Neural cell (in vitro differentiated cells): ENCODE results near the gene C10orf143. TPM values are rescaled to one million over a fixed set of nuclear protein-coding genes. Genes with fewer than 3 reads are reported as not detected.

Experiments used
- H2AFZ ChIP-seq: fragments of 200-600, 300-800 bp; sonication (generic), shearing (Covaris generic); 2 replicates; pipeline ENCODE4 v1.6.0; 2014; ENCODE audit warnings: low read depth, mild to moderate bottlenecking, antibody characterized with exemption, low read length, moderate library complexity
- H3F3A ChIP-seq: fragments of 200-600 bp; shearing (Covaris generic); 2 replicates; pipeline ENCODE4 v1.6.1; 2016; ENCODE audit warnings: mild to moderate bottlenecking, moderate library complexity, mixed read lengths, antibody characterized with exemption, low read length; ENCODE audit not compliant: insufficient read depth, poor library complexity, severe bottlenecking
- H3K27ac ChIP-seq: fragments of 200-600, 300-800 bp; sonication (generic), shearing (Covaris generic); 2 replicates; pipeline ENCODE4 v1.5.1; 2014; ENCODE audit warnings: mild to moderate bottlenecking, low read length, moderate library complexity
- H3K27me3 ChIP-seq: fragments of 300-800, 200-600 bp; sonication (generic), shearing (Covaris generic); 2 replicates; pipeline ENCODE4 v1.6.0; 2014; ENCODE audit warnings: mild to moderate bottlenecking, low read depth, low read length, moderate library complexity; ENCODE audit not compliant: insufficient read depth
- H3K36me3 ChIP-seq: fragments of 300-800, 200-600 bp; sonication (generic), shearing (Covaris generic); 2 replicates; pipeline ENCODE4 v1.5.1; 2014; ENCODE audit warnings: mild to moderate bottlenecking, antibody characterized with exemption, low read length, moderate library complexity; ENCODE audit not compliant: insufficient read depth
- H3K4me2 ChIP-seq: fragments of 300-800, 200-600 bp; sonication (generic), shearing (Covaris generic); 2 replicates; pipeline ENCODE4 v1.6.0; 2014; ENCODE audit warnings: mild to moderate bottlenecking, low read length
- H3K4me3 ChIP-seq: fragments of 300-800, 200-600 bp; sonication (generic), shearing (Covaris generic); 2 replicates; pipeline ENCODE4 v1.5.1; 2014; ENCODE audit warnings: mild to moderate bottlenecking, low read length, moderate library complexity
- H3K79me2 ChIP-seq: fragments of 200-600 bp; shearing (Covaris generic); replicated peaks from 2 replicates; pipeline ENCODE4 v1.6.0; 2014; ENCODE audit warnings: mild to moderate bottlenecking, low read length, moderate library complexity; ENCODE audit not compliant: insufficient read depth
- H3K9ac ChIP-seq: fragments of 300-800, 200-600 bp; sonication (generic), shearing (Covaris generic); 2 replicates; pipeline ENCODE4 v1.6.1; 2016; ENCODE audit warnings: mild to moderate bottlenecking, low read length, mixed read lengths
- H3K9me2 ChIP-seq: fragments of 200-600 bp; shearing (Covaris generic); 2 replicates; pipeline ENCODE4 v1.6.1; 2016; ENCODE audit warnings: mild to moderate bottlenecking, low read length, mixed read lengths; ENCODE audit not compliant: insufficient read depth
- H3K9me3 ChIP-seq: fragments of 200-600, 300-800 bp; sonication (generic), shearing (Covaris generic); 2 replicates; pipeline ENCODE4 v1.6.1; 2016; ENCODE audit warnings: mild to moderate bottlenecking, mixed run types, low read length, moderate library complexity, mixed read lengths
- H4K20me1 ChIP-seq: fragments of 200-600 bp; shearing (Covaris generic); 2 replicates; pipeline ENCODE4 v1.6.1; 2016; ENCODE audit warnings: mild to moderate bottlenecking, mixed run types; ENCODE audit not compliant: insufficient read depth
- EP300 ChIP-seq: fragments of 450-650 bp; conservative IDR thresholded peaks from 2 replicates; pipeline ENCODE4 v1.6.1; 2014; ENCODE audit warnings: antibody characterized with exemption, mild to moderate bottlenecking, moderate library complexity; ENCODE audit not compliant: poor library complexity, severe bottlenecking
- EZH2 ChIP-seq: fragments of 200-600, 300-800 bp; shearing (Covaris generic), sonication (generic); IDR thresholded peaks from 2 replicates; pipeline ENCODE4 v1.6.1; 2014; ENCODE audit warnings: antibody characterized with exemption, low read length, borderline replicate concordance, mild to moderate bottlenecking; ENCODE audit not compliant: insufficient read depth, poor library complexity, severe bottlenecking
- MXI1 ChIP-seq: fragments of 450-650 bp; conservative IDR thresholded peaks from 2 replicates; pipeline ENCODE4 v1.6.1; 2014; ENCODE audit warnings: antibody characterized with exemption, mild to moderate bottlenecking; ENCODE audit not compliant: poor library complexity, severe bottlenecking
- POLR2AphosphoS5 ChIP-seq: IDR thresholded peaks from 2 replicates; pipeline ENCODE4 v1.6.1; 2012
- RAD21 ChIP-seq: fragments of 450-650 bp; conservative IDR thresholded peaks from 2 replicates; pipeline ENCODE4 v1.6.1; 2014; ENCODE audit warnings: antibody characterized with exemption, mild to moderate bottlenecking, moderate library complexity
- SMC3 ChIP-seq: fragments of 450-650 bp; conservative IDR thresholded peaks from 2 replicates; pipeline ENCODE4 v1.6.1; 2014; ENCODE audit warnings: antibody characterized with exemption, mild to moderate bottlenecking, moderate library complexity; ENCODE audit not compliant: poor library complexity
- TAF1 ChIP-seq: IDR thresholded peaks from 2 replicates; pipeline ENCODE4 v1.6.1; 2012; ENCODE audit warnings: low read depth
- polyA plus RNA-seq: library from polyadenylated mRNA; depleted of rRNA; stranded (reverse); fragments of >200 nt; gene quantifications from 2 replicates; pipeline ENCODE4 v1.2.3, GENCODE V29; 2014
- TF ChIP-seq, protein P1 (sequence below): fragments of 450-650 bp; IDR thresholded peaks from 2 replicates; pipeline ENCODE4 v1.5.1; 2014; ENCODE audit warnings: antibody characterized with exemption, mild to moderate bottlenecking, moderate library complexity; ENCODE audit not compliant: poor library complexity, severe bottlenecking
- TF ChIP-seq, protein P2 (sequence below): IDR thresholded peaks from 2 replicates; pipeline ENCODE4 v1.6.1; 2012; ENCODE audit warnings: borderline replicate concordance

C10orf143 gene
- polyA plus RNA-seq, 1 donor from 2014 or later, result 1.4 TPM

DNA sequence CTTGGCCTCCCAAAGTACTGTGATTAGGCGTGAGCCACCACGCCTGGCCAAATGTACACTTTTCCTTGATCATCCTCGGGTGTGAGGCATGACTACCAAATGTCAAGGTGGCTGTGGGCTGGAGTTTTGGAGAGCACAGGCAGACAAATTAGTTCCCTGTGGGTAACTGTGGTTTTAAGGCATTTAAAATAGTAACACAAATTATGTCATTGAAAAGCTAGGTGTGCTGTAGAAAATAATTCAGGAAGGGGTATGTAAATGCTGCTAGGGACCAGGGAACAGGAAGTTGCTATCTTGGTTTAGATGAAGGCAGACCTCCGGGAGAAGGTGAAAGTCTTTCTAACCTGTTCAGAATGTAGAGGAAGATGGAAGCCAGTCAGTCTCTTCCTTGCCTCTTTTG is 35.4 kb upstream of the C10orf143 start:
- Histone ChIP-seq H3K79me2 (peaks cover 15% of the 10 kb centered on the region), H4K20me1 (no peaks in the 10 kb centered on the region), H3K4me2 (no peak overlapping the region), H3K9me2 (no peaks in the 10 kb centered on the region), H3K27me3 (no peaks in the 10 kb centered on the region), H3K9me3 (no peaks in the 10 kb centered on the region), H2AFZ (no peak overlapping the region), H3K9ac (no peak overlapping the region), H3F3A (no peaks in the 10 kb centered on the region), H3K27ac (no peak overlapping the region), H3K4me3 (no peak overlapping the region), H3K36me3 (no peaks in the 10 kb centered on the region)
- TF ChIP-seq SMC3, result no peak
- TF ChIP-seq MXI1, result no peak
- TF ChIP-seq, protein P1, sequence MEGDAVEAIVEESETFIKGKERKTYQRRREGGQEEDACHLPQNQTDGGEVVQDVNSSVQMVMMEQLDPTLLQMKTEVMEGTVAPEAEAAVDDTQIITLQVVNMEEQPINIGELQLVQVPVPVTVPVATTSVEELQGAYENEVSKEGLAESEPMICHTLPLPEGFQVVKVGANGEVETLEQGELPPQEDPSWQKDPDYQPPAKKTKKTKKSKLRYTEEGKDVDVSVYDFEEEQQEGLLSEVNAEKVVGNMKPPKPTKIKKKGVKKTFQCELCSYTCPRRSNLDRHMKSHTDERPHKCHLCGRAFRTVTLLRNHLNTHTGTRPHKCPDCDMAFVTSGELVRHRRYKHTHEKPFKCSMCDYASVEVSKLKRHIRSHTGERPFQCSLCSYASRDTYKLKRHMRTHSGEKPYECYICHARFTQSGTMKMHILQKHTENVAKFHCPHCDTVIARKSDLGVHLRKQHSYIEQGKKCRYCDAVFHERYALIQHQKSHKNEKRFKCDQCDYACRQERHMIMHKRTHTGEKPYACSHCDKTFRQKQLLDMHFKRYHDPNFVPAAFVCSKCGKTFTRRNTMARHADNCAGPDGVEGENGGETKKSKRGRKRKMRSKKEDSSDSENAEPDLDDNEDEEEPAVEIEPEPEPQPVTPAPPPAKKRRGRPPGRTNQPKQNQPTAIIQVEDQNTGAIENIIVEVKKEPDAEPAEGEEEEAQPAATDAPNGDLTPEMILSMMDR, result no peak
- no peak for TF ChIP-seq EP300
- no peak for TF ChIP-seq RAD21
- no peak for TF ChIP-seq TAF1
- TF ChIP-seq, protein P2, sequence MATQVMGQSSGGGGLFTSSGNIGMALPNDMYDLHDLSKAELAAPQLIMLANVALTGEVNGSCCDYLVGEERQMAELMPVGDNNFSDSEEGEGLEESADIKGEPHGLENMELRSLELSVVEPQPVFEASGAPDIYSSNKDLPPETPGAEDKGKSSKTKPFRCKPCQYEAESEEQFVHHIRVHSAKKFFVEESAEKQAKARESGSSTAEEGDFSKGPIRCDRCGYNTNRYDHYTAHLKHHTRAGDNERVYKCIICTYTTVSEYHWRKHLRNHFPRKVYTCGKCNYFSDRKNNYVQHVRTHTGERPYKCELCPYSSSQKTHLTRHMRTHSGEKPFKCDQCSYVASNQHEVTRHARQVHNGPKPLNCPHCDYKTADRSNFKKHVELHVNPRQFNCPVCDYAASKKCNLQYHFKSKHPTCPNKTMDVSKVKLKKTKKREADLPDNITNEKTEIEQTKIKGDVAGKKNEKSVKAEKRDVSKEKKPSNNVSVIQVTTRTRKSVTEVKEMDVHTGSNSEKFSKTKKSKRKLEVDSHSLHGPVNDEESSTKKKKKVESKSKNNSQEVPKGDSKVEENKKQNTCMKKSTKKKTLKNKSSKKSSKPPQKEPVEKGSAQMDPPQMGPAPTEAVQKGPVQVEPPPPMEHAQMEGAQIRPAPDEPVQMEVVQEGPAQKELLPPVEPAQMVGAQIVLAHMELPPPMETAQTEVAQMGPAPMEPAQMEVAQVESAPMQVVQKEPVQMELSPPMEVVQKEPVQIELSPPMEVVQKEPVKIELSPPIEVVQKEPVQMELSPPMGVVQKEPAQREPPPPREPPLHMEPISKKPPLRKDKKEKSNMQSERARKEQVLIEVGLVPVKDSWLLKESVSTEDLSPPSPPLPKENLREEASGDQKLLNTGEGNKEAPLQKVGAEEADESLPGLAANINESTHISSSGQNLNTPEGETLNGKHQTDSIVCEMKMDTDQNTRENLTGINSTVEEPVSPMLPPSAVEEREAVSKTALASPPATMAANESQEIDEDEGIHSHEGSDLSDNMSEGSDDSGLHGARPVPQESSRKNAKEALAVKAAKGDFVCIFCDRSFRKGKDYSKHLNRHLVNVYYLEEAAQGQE, result no peak
- TF ChIP-seq POLR2AphosphoS5, result no peak
- TF ChIP-seq EZH2, result no peak

DNA sequence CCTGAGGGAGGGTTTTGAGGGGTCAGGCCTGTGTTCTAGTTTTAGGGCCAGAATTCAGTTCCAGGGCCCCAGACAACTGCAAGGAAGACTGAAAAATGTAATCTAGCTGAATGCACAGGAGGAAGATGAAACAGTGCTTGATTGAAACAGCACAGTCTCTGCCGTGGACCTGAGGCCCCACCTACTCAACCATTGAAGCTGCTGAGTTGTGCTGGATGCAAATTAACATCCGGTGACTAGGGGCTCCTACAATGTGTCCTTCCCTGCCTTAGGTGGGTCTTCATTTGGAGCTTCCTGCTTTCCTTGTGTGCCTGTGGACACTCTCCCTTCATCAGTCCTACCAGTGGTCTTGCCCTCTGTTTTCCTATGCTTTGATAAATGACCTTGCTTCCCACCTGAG is 31.2 kb upstream of the C10orf143 start:
- no peaks in the 10 kb centered on the region for H3K27me3 ChIP-seq
- no peak overlapping the region for H3K4me2 ChIP-seq
- H3F3A ChIP-seq, result no peaks in the 10 kb centered on the region
- H2AFZ ChIP-seq, result no peak overlapping the region
- H3K9ac ChIP-seq, result no peak overlapping the region
- TF ChIP-seq TAF1 (no peak), RAD21 (no peak), EZH2 (no peak), SMC3 (no peak), POLR2AphosphoS5 (no peak), MXI1 (no peak), EP300 (no peak)
- TF ChIP-seq, protein P2, result no peak
- TF ChIP-seq, protein P1, result no peak
- no peaks in the 10 kb centered on the region for H3K9me3 ChIP-seq
- H4K20me1 ChIP-seq, result no peaks in the 10 kb centered on the region
- H3K9me2 ChIP-seq, result no peaks in the 10 kb centered on the region
- H3K4me3 ChIP-seq, result no peak overlapping the region
- peaks cover 50% of the 10 kb centered on the region for H3K79me2 ChIP-seq
- H3K36me3 ChIP-seq, result no peaks in the 10 kb centered on the region
- no peak overlapping the region for H3K27ac ChIP-seq
